ENCODE measurements around the gene PRKCE. TPM values are rescaled to one million over a fixed set of nuclear protein-coding genes. Genes with fewer than 3 reads are reported as not detected.

The PRKCE gene
- total and polyA plus RNA-seq, 2 donors (not counting 1 experiment from before 2014, with no cell fraction given) = 23.6 to 271 TPM

DNA sequence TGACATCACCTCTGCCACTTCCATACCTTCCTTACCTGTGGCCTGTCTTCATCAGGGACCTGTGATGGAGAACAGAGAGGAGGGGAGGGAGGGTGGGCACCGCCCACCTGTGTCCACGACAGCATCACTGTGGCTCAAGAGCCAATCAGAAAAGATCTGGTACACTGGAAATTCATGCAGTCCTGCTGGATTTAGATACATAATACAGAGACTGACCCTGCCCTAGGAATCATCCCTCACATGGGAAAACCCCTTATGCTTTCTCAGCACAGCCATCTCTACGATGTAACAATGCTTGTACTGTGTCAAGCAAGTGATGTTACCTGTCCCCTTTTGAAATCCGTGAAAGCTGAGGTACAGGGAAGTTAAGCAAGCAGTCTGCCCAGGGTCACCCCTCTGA lies 500.1 kb downstream of the PRKCE start:
- no peak overlapping the region for H3K27ac ChIP-seq (ENCODE audit: low read length in 2 of 2)
- no peaks in the 10 kb centered on the region for H3K9me3 Mint-ChIP-seq (ENCODE audit: insufficient read depth)
- no peak overlapping the region for H3K4me2 ChIP-seq (replicated peaks; ENCODE audit: low read depth, low read length, poor library complexity, severe bottlenecking)
- no peaks in the 10 kb centered on the region for H4K20me1 ChIP-seq (ENCODE audit: control insufficient read depth, insufficient read depth, low read length, poor library complexity, severe bottlenecking)
- H3K27ac Mint-ChIP-seq = no peak overlapping the region
- DNase-seq = no peak
- WGBS (ENCODE audit: insufficient coverage) = 100% methylated on average over 2 of the region's 4 CpGs
- H3K4me3 Mint-ChIP-seq = no peak overlapping the region
- no peaks in the 10 kb centered on the region for H3K79me2 ChIP-seq (ENCODE audit: control insufficient read depth, insufficient read depth, low read length)
- CTCF ChIA-PET = no interaction called here
- no peaks in the 10 kb centered on the region for H3K4me1 Mint-ChIP-seq
- H3K27me3 Mint-ChIP-seq = no peaks in the 10 kb centered on the region
- ATAC-seq (ENCODE audit: low read depth) = no peak
- H3K9ac ChIP-seq (ENCODE audit: low read length) = no peak overlapping the region
- H2AFZ ChIP-seq (ENCODE audit: insufficient read depth, low read depth, low read length, poor library complexity, severe bottlenecking) = no peak overlapping the region
- intact Hi-C loops (cut with micrococcal nuclease) = no loop called here
- no peaks in the 10 kb centered on the region for H3K9me3 ChIP-seq (ENCODE audit: control extremely low read depth in 1 of 3, control insufficient read depth in 2 of 3, insufficient read depth in 1 of 3, low read length in 2 of 3)
- H3K36me3 ChIP-seq (replicated peaks in 1 of 2; ENCODE audit: control extremely low read depth in 1 of 2, control insufficient read depth in 1 of 2, extremely low read depth in 1 of 2, insufficient read depth in 2 of 2, low read length in 1 of 2) = peaks cover 0 to 55% of the 10 kb centered on the region in 2 experiments
- H3K4me1 ChIP-seq (ENCODE audit: control insufficient read depth in 2 of 2, insufficient read depth in 2 of 2, low read length in 2 of 2) = no peaks in the 10 kb centered on the region
- H3K4me3 ChIP-seq (ENCODE audit: control extremely low read depth in 1 of 5, extremely low read depth in 1 of 5, insufficient read depth in 1 of 5, low read depth in 2 of 5, low read length in 4 of 5) = no peak overlapping the region
- H3K27me3 ChIP-seq (replicated peaks in 1 of 4; ENCODE audit: control extremely low read depth in 1 of 4, control insufficient read depth in 3 of 4, insufficient read depth in 4 of 4, low read length in 3 of 4) = no peaks in the 10 kb centered on the region
- no peak for TF ChIP-seq EZH2 (IDR thresholded peaks at IDR 0.05; ENCODE audit: borderline replicate concordance, insufficient read depth, low read depth, low read length, poor library complexity, severe bottlenecking)
- TF ChIP-seq, protein P1, sequence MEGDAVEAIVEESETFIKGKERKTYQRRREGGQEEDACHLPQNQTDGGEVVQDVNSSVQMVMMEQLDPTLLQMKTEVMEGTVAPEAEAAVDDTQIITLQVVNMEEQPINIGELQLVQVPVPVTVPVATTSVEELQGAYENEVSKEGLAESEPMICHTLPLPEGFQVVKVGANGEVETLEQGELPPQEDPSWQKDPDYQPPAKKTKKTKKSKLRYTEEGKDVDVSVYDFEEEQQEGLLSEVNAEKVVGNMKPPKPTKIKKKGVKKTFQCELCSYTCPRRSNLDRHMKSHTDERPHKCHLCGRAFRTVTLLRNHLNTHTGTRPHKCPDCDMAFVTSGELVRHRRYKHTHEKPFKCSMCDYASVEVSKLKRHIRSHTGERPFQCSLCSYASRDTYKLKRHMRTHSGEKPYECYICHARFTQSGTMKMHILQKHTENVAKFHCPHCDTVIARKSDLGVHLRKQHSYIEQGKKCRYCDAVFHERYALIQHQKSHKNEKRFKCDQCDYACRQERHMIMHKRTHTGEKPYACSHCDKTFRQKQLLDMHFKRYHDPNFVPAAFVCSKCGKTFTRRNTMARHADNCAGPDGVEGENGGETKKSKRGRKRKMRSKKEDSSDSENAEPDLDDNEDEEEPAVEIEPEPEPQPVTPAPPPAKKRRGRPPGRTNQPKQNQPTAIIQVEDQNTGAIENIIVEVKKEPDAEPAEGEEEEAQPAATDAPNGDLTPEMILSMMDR (IDR thresholded peaks at IDR 0.05) = no peak
- POLR2A ChIA-PET = no interaction called here

- Histone ChIP-seq H3K27me3 (replicated peaks in 1 of 4; ENCODE audit: control extremely low read depth in 1 of 4, control insufficient read depth in 3 of 4, insufficient read depth in 4 of 4, low read length in 3 of 4) (no peaks in the 10 kb centered on the region), H3K36me3 (replicated peaks in 1 of 2; ENCODE audit: control extremely low read depth in 1 of 2, control insufficient read depth in 1 of 2, extremely low read depth in 1 of 2, insufficient read depth in 2 of 2, low read length in 1 of 2) (peaks cover 1 to 54% of the 10 kb centered on the region in 2 experiments), H3K27ac (ENCODE audit: low read length in 2 of 2) (no peak overlapping the region), H3K4me1 (ENCODE audit: control insufficient read depth in 2 of 2, insufficient read depth in 2 of 2, low read length in 2 of 2) (no peaks in the 10 kb centered on the region), H3K4me3 (ENCODE audit: control extremely low read depth in 1 of 5, extremely low read depth in 1 of 5, insufficient read depth in 1 of 5, low read depth in 2 of 5, low read length in 4 of 5) (no peak overlapping the region), H3K9me3 (ENCODE audit: control extremely low read depth in 1 of 3, control insufficient read depth in 2 of 3, insufficient read depth in 1 of 3, low read length in 2 of 3) (no peaks in the 10 kb centered on the region), H2AFZ (ENCODE audit: insufficient read depth, low read depth, low read length, poor library complexity, severe bottlenecking) (no peak overlapping the region), H3K4me2 (replicated peaks; ENCODE audit: low read depth, low read length, poor library complexity, severe bottlenecking) (no peak overlapping the region), H3K9ac (ENCODE audit: low read length) (no peak overlapping the region), H4K20me1 (ENCODE audit: control insufficient read depth, insufficient read depth, low read length, poor library complexity, severe bottlenecking) (no peaks in the 10 kb centered on the region), H3K79me2 (ENCODE audit: control insufficient read depth, insufficient read depth, low read length) (no peaks in the 10 kb centered on the region)
- H3K9me3 Mint-ChIP-seq (ENCODE audit: insufficient read depth) = no peaks in the 10 kb centered on the region
- no peak for DNase-seq
- ChIA-PET CTCF (interaction anchor here (0.7 kb wide), 1 partner anchor 1879 kb away, joined by 5 read pairs; no protein-coding TSS in a partner anchor), POLR2A (no interaction called here)
- no peaks in the 10 kb centered on the region for H3K27me3 Mint-ChIP-seq
- no peak overlapping the region for H3K4me3 Mint-ChIP-seq
- H3K27ac Mint-ChIP-seq = no peak overlapping the region
- H3K4me1 Mint-ChIP-seq = no peaks in the 10 kb centered on the region
- no peak for ATAC-seq (ENCODE audit: low read depth)
- TF ChIP-seq, protein P1 (IDR thresholded peaks at IDR 0.05) = no peak
- TF ChIP-seq EZH2 (IDR thresholded peaks at IDR 0.05; ENCODE audit: borderline replicate concordance, insufficient read depth, low read depth, low read length, poor library complexity, severe bottlenecking) = no peak
- WGBS (ENCODE audit: insufficient coverage) = 95% methylated on average over 10 of the region's 23 CpGs
- intact Hi-C loops (cut with micrococcal nuclease) = no loop called here
These were observed 502.7 kb downstream of the PRKCE start for GRCh38 chr2:46153996-46154753.
